Measurements from ENCODE around the gene FNBP1L. TPM values are rescaled to one million over a fixed set of nuclear protein-coding genes. Genes with fewer than 3 reads are reported as not detected.

FNBP1L gene
- polyA plus RNA-seq, 1 of the 3 experiments (the other 2 are of a cell fraction), result 16.5 TPM

GRCh38 chr1:93496520-93496919 lies 48.6 kb downstream of the FNBP1L start:
- ChIA-PET CTCF (interaction anchor here (1.5 kb wide), 1 partner anchor 26 kb away, joined by 4 read pairs; no protein-coding TSS in a partner anchor), POLR2A (no interaction called here)
- Histone ChIP-seq H3K27ac (ENCODE audit: low read depth in 2 of 2, low read length in 1 of 2) (no peak overlapping the region), H4K20me1 (ENCODE audit: insufficient read depth) (peaks cover 59% of the 10 kb centered on the region), H2AFZ (ENCODE audit: low read depth) (no peak overlapping the region), H3K36me3 (replicated peaks in 1 of 2; ENCODE audit: control insufficient read depth in 1 of 2, insufficient read depth in 2 of 2, low read length in 1 of 2) (peaks cover 9 to 26% of the 10 kb centered on the region in 2 experiments), H3K9ac (no peak overlapping the region), H3K9me2 (no peaks in the 10 kb centered on the region), H3K79me2 (ENCODE audit: insufficient read depth) (peaks cover 100% of the 10 kb centered on the region), H3K9me3 (no peaks in the 10 kb centered on the region), H3K4me2 (no peak overlapping the region), H3K4me3 (ENCODE audit: low read depth in 2 of 2, low read length in 1 of 2) (no peak overlapping the region), H3F3A (replicated peaks; ENCODE audit: insufficient read depth) (peaks cover 9% of the 10 kb centered on the region), H3K4me1 (ENCODE audit: control insufficient read depth in 1 of 2, insufficient read depth in 2 of 2, low read depth in 1 of 2, low read length in 1 of 2) (no peaks in the 10 kb centered on the region), H3K27me3 (ENCODE audit: insufficient read depth) (no peaks in the 10 kb centered on the region)
- no peak for DNase-seq
- TF ChIP-seq USF2 (IDR thresholded peaks at IDR 0.05; ENCODE audit: borderline replicate concordance, low read depth, low read length) (no peak), MEF2A (IDR thresholded peaks at IDR 0.05; ENCODE audit: borderline replicate concordance, low read depth) (no peak), ZBTB33 (IDR thresholded peaks at IDR 0.05; ENCODE audit: borderline replicate concordance, low read depth) (no peak), JUND (IDR thresholded peaks at IDR 0.05) (no peak)
- WGBS (ENCODE audit: low lambda C conversion rate), result 100% methylated on average over 4 of the region's 4 CpGs

- no peak overlapping the region for H3K4me2 ChIP-seq
- 96% methylated on average over 2 of the region's 2 CpGs for WGBS (ENCODE audit: low lambda C conversion rate)
- H3K27me3 ChIP-seq (ENCODE audit: insufficient read depth), result no peaks in the 10 kb centered on the region
- no peak overlapping the region for H2AFZ ChIP-seq (ENCODE audit: low read depth)
- no peak for DNase-seq
- no peak overlapping the region for H3K9ac ChIP-seq
- ChIA-PET POLR2A (no interaction called here), CTCF (interaction anchor here (0.6 to 1.5 kb wide), 4 partner anchors 13 to 65 kb away, joined by 3 read pairs; no protein-coding TSS in a partner anchor)
- no peak overlapping the region for H3K4me3 ChIP-seq (ENCODE audit: low read depth in 2 of 2, low read length in 1 of 2)
- peaks cover 46% of the 10 kb centered on the region for H4K20me1 ChIP-seq (ENCODE audit: insufficient read depth)
- H3K4me1 ChIP-seq (ENCODE audit: control insufficient read depth in 1 of 2, insufficient read depth in 2 of 2, low read depth in 1 of 2, low read length in 1 of 2), result no peaks in the 10 kb centered on the region
- peaks cover 11 to 38% of the 10 kb centered on the region in 2 experiments for H3K36me3 ChIP-seq (replicated peaks in 1 of 2; ENCODE audit: control insufficient read depth in 1 of 2, insufficient read depth in 2 of 2, low read length in 1 of 2)
- peaks cover 11% of the 10 kb centered on the region for H3F3A ChIP-seq (replicated peaks; ENCODE audit: insufficient read depth)
- H3K27ac ChIP-seq (ENCODE audit: low read depth in 2 of 2, low read length in 1 of 2), result no peak overlapping the region
- H3K79me2 ChIP-seq (ENCODE audit: insufficient read depth), result peaks cover 94% of the 10 kb centered on the region
- no peaks in the 10 kb centered on the region for H3K9me3 ChIP-seq
- no peak for TF ChIP-seq IRF3 (IDR thresholded peaks at IDR 0.05; ENCODE audit: low read depth, low read length)
- TF ChIP-seq TAF1 (IDR thresholded peaks at IDR 0.05; ENCODE audit: borderline replicate concordance, low read depth, low read length), result no peak
- no peaks in the 10 kb centered on the region for H3K9me2 ChIP-seq
Measured at GRCh38 chr1:93499075-93499474, 51.2 kb downstream of the FNBP1L start.

- Histone ChIP-seq H2AFZ (ENCODE audit: low read depth) (no peak overlapping the region), H3K4me3 (ENCODE audit: low read depth in 2 of 2, low read length in 1 of 2) (no peak overlapping the region), H3K79me2 (ENCODE audit: insufficient read depth) (peaks cover 94% of the 10 kb centered on the region), H3K4me2 (no peak overlapping the region), H3K9me2 (no peaks in the 10 kb centered on the region), H3K9ac (no peak overlapping the region), H4K20me1 (ENCODE audit: insufficient read depth) (peaks cover 46% of the 10 kb centered on the region), H3K9me3 (no peaks in the 10 kb centered on the region), H3K4me1 (ENCODE audit: control insufficient read depth in 1 of 2, insufficient read depth in 2 of 2, low read depth in 1 of 2, low read length in 1 of 2) (no peaks in the 10 kb centered on the region), H3F3A (replicated peaks; ENCODE audit: insufficient read depth) (peaks cover 11% of the 10 kb centered on the region), H3K27me3 (ENCODE audit: insufficient read depth) (no peaks in the 10 kb centered on the region), H3K36me3 (replicated peaks in 1 of 2; ENCODE audit: control insufficient read depth in 1 of 2, insufficient read depth in 2 of 2, low read length in 1 of 2) (peaks cover 11 to 38% of the 10 kb centered on the region in 2 experiments), H3K27ac (ENCODE audit: low read depth in 2 of 2, low read length in 1 of 2) (no peak overlapping the region)
- no peak for DNase-seq
- 97% methylated on average over 4 of the region's 4 CpGs for WGBS (ENCODE audit: low lambda C conversion rate)
- CTCF ChIA-PET, result interaction anchor here (1.0 to 1.5 kb wide), 3 partner anchors 14 to 66 kb away, joined by 3 read pairs; no protein-coding TSS in a partner anchor
- POLR2A ChIA-PET, result no interaction called here
- TF ChIP-seq USF2 (IDR thresholded peaks at IDR 0.05; ENCODE audit: borderline replicate concordance, low read depth, low read length), result no peak
- no peak for TF ChIP-seq GABPA (IDR thresholded peaks at IDR 0.05; ENCODE audit: low read depth)
- no peak for TF ChIP-seq YY1 (IDR thresholded peaks at IDR 0.05; ENCODE audit: low read depth)
- no peak for TF ChIP-seq CTCF (IDR thresholded peaks at IDR 0.05)
- TF ChIP-seq FOXM1 (IDR thresholded peaks at IDR 0.05; ENCODE audit: low read depth), result no peak
- no peak for TF ChIP-seq MEF2A (IDR thresholded peaks at IDR 0.05; ENCODE audit: borderline replicate concordance, low read depth)
- TF ChIP-seq GATA2 (CRISPR knock-in tag; IDR thresholded peaks at IDR 0.05), result no peak
- TF ChIP-seq RCOR1 (IDR thresholded peaks at IDR 0.05; ENCODE audit: low read length), result no peak
- TF ChIP-seq RFX5 (IDR thresholded peaks at IDR 0.05; ENCODE audit: low read length), result no peak
- no peak for TF ChIP-seq MAX (IDR thresholded peaks at IDR 0.05; ENCODE audit: low read depth)
- no peak for TF ChIP-seq RAD21 (IDR thresholded peaks at IDR 0.05; ENCODE audit: low read length)
Measured at GRCh38 chr1:93499533-93499932, 51.6 kb downstream of the FNBP1L start.

Data from SK-N-SH (cell line).